HepG2 (cell line): ENCODE data around the gene ZNRF3. TPM values are rescaled to one million over a fixed set of nuclear protein-coding genes. Genes with fewer than 3 reads are reported as not detected.

ENCODE experiments used
- ATAC-seq: fragments of 200-7000 bp; cut with Tn5 transposase; 3 replicates; pipeline ENCODE4 v1.9.1; 2020; ENCODE audit warnings: mild to moderate bottlenecking, moderate library complexity
- BruUV-seq: library from RNA; stranded (reverse); fragments of 400-500 nt; replicated peaks from 2 replicates; lab custom pipeline; 2021; lab: Mats Ljungman, UMichigan
- CTCF ChIA-PET: fragments of 300-600 bp; formaldehyde crosslinking; extraction: SDS; loops from one replicate; lab custom pipeline; 2021; ENCODE audit warnings: low total read pairs, inconsistent platforms, low intra/inter-chr PET ratio; lab: Yijun Ruan, JAX
- POLR2A ChIA-PET: fragments of 350-600 bp; sonication (Branson Sonifier 250); formaldehyde crosslinking; loops from one replicate; lab custom pipeline; 2020; ENCODE audit warnings: antibody characterized with exemption, inconsistent platforms; lab: Yijun Ruan, JAX
- DNase-seq: peaks from one replicate; pipeline ENCODE4 v3.0.0-alpha.2; 2015; ENCODE audit warnings: low spot score
- FAIRE-seq: peaks from 3 replicates; lab custom pipeline; 2011; peaks lifted over from hg19 to GRCh38; lab: Jason Lieb, UNC
- H2AFZ ChIP-seq: one replicate; pipeline ENCODE4 v1.6.1; 2011; ENCODE audit warnings: low read length, inconsistent platforms
- H3K27ac ChIP-seq: fragments of 300-600 bp; 3 replicates; pipeline ENCODE4 v1.8.0; 2011; ENCODE audit warnings: mixed run types, mild to moderate bottlenecking, mixed read lengths, low read length, inconsistent platforms; ENCODE audit not compliant: insufficient read depth; ENCODE audit errors: extremely low read length
- H3K27me3 ChIP-seq, 2 experiments: fragments of 200-600 bp in 1 of 2; 2 replicates in 1 of 2; 3 replicates in 1 of 2; pipeline versions ENCODE4 v1.6.0 to v1.8.0; 2011; ENCODE audit warnings: low read length in 2 of 2, mild to moderate bottlenecking in 2 of 2, moderate library complexity in 2 of 2, inconsistent platforms in 1 of 2; ENCODE audit not compliant: insufficient read depth in 2 of 2, control insufficient read depth in 1 of 2
- H3K36me3 ChIP-seq, 2 experiments: fragments of 200-600 bp in 1 of 2; replicated peaks in 1 of 2; 2 replicates in 1 of 2; 3 replicates in 1 of 2; pipeline versions ENCODE4 v1.5.1 to v1.8.0; 2011; ENCODE audit warnings: low read length in 2 of 2, inconsistent platforms in 1 of 2; ENCODE audit not compliant: insufficient read depth in 2 of 2, control insufficient read depth in 1 of 2
- H3K4me1 ChIP-seq: 2 replicates; pipeline ENCODE4 v1.5.1; 2012; ENCODE audit warnings: low read length, inconsistent platforms; ENCODE audit not compliant: insufficient read depth
- H3K4me2 ChIP-seq: 2 replicates; pipeline ENCODE4 v1.6.0; 2011; ENCODE audit warnings: low read depth, low read length, inconsistent platforms
- H3K4me3 ChIP-seq, 3 experiments: fragments of 200-600 bp in 1 of 3; sonication (generic), shearing (Covaris generic) in 1 of 3; replicated peaks in 1 of 3; 2 replicates each; pipeline ENCODE4 v1.5.1; 2011 to 2016; ENCODE audit warnings: low read length in 3 of 3, inconsistent platforms in 2 of 3, low read depth in 2 of 3, mild to moderate bottlenecking in 2 of 3, control low read depth in 1 of 3, mixed read lengths in 1 of 3; ENCODE audit not compliant: insufficient read depth in 1 of 3
- H3K79me2 ChIP-seq: one replicate; pipeline ENCODE4 v1.6.1; 2011; ENCODE audit warnings: low read length, inconsistent platforms; ENCODE audit not compliant: insufficient read depth
- H3K9ac ChIP-seq: 2 replicates; pipeline ENCODE4 v1.6.0; 2011; ENCODE audit warnings: mild to moderate bottlenecking, low read depth, low read length, inconsistent platforms; ENCODE audit not compliant: insufficient read depth
- H3K9me3 ChIP-seq: 2 replicates; pipeline ENCODE4 v1.5.1; 2012; ENCODE audit warnings: mild to moderate bottlenecking, low read length
- H4K20me1 ChIP-seq: 2 replicates; pipeline ENCODE4 v1.6.0; 2011; ENCODE audit warnings: inconsistent platforms, mild to moderate bottlenecking, low read length, moderate library complexity; ENCODE audit not compliant: insufficient read depth
- ARID3A ChIP-seq: IDR thresholded peaks from 2 replicates; pipeline ENCODE4 v1.6.1; 2012; ENCODE audit warnings: low read depth, low read length, improper control_type of control experiment
- ARID4A ChIP-seq: sonication (generic); formaldehyde crosslinking; IDR thresholded peaks from 2 replicates; pipeline ENCODE4 v1.5.0; 2020; ENCODE audit warnings: mild to moderate bottlenecking, missing genetic modification reagents, borderline replicate concordance
- CENPT ChIP-seq: sonication (generic); formaldehyde crosslinking; IDR thresholded peaks from 2 replicates; pipeline ENCODE4 v1.8.0; 2022; ENCODE audit warnings: low read depth, mild to moderate bottlenecking, moderate library complexity, missing genetic modification reagents
- FOSL2 ChIP-seq: sonication (generic); formaldehyde crosslinking; IDR thresholded peaks from 2 replicates; pipeline ENCODE4 v1.4.0; 2020; ENCODE audit warnings: missing genetic modification reagents
- FOXA3 ChIP-seq: IDR thresholded peaks from 2 replicates; pipeline ENCODE4 v1.6.1; 2016; ENCODE audit warnings: missing genetic modification reagents, missing compliant biosample characterization
- MZF1 ChIP-seq: sonication (generic); formaldehyde crosslinking; IDR thresholded peaks from 2 replicates; pipeline ENCODE4 v1.8.1; 2023; ENCODE audit warnings: mild to moderate bottlenecking, missing genetic modification reagents, borderline replicate concordance
- NR2C2 ChIP-seq: sonication (generic); formaldehyde crosslinking; IDR thresholded peaks from 2 replicates; pipeline ENCODE4 v1.4.0; 2020; ENCODE audit warnings: missing genetic modification reagents, mild to moderate bottlenecking, moderate library complexity, borderline replicate concordance
- SIX1 ChIP-seq: sonication (generic); formaldehyde crosslinking; IDR thresholded peaks from 2 replicates; pipeline ENCODE4 v1.4.0; 2020; ENCODE audit warnings: missing genetic modification reagents, borderline replicate concordance
- SP140L ChIP-seq: sonication (generic); formaldehyde crosslinking; IDR thresholded peaks from 2 replicates; pipeline ENCODE4 v1.4.0; 2020; ENCODE audit warnings: missing genetic modification reagents, borderline replicate concordance
- ZFP36L2 ChIP-seq: sonication (generic); formaldehyde crosslinking; IDR thresholded peaks from 2 replicates; pipeline ENCODE4 v1.4.0; 2020; ENCODE audit warnings: missing genetic modification reagents
- ZNF331 ChIP-seq: sonication (generic); formaldehyde crosslinking; IDR thresholded peaks from 2 replicates; pipeline ENCODE4 v1.4.0; 2020; ENCODE audit warnings: missing genetic modification reagents
- ZNF383 ChIP-seq: sonication (generic); formaldehyde crosslinking; IDR thresholded peaks from 2 replicates; pipeline ENCODE4 v1.4.0; 2020; ENCODE audit warnings: missing genetic modification reagents, mild to moderate bottlenecking, borderline replicate concordance
- WGBS: methylation state at CpG from one replicate; pipeline ENCODE4 v1.1.6; 2017; ENCODE audit warnings: low lambda C conversion rate; 5-methylcytosine and 5-hydroxymethylcytosine counted together
- in situ Hi-C: cut with HindIII; loops from 2 replicates; pipeline ENCODE4 v1.10.0; 2017; ENCODE audit warnings: low pct_unique_long_range_greater_than_20kb; ENCODE audit not compliant: extremely low pct_ligation_motif_present
- intact Hi-C: fragments of 100-400 bp; cut with micrococcal nuclease; formaldehyde crosslinking; loops from one replicate; pipeline ENCODE4 v1.10.0; 2022; ENCODE audit not compliant: unreplicated experiment
- polyA plus RNA-seq, 8 experiments: library from polyadenylated mRNA; depleted of rRNA in 3 of 8; stranded (reverse) in 7 of 8; unstranded in 1 of 8; fragments of >200 nt; fragmentation: Illumina TruSeq in 4 of 8; extraction: Trizol in 4 of 8; gene quantifications; 2 replicates each; pipeline versions ENCODE4 v1.2.1 to v1.2.3, GENCODE V29; 2011 to 2016; ENCODE audit warnings: low read depth in 4 of 8, missing spikeins in 1 of 8, mixed read lengths in 1 of 8; ENCODE audit not compliant: insufficient read depth in 1 of 8
- total RNA-seq, 5 experiments: library from RNA; depleted of rRNA; stranded (reverse); fragments of >200 nt; fragmentation: Illumina TruSeq; extraction: Trizol; gene quantifications; 2 replicates each; pipeline ENCODE4 v1.2.3, GENCODE V29; 2016; ENCODE audit warnings: low read depth in 1 of 5
- TF ChIP-seq, protein P1 (sequence below): conservative IDR thresholded peaks from 2 replicates; pipeline ENCODE4 v1.6.1; 2018; ENCODE audit warnings: missing genetic modification reagents

The ZNRF3 gene
- total and polyA plus RNA-seq, 2 of the 13 experiments (the other 11 are each of a cell fraction or from before 2014, with no cell fraction given): 20.3 to 36.7 TPM

DNA sequence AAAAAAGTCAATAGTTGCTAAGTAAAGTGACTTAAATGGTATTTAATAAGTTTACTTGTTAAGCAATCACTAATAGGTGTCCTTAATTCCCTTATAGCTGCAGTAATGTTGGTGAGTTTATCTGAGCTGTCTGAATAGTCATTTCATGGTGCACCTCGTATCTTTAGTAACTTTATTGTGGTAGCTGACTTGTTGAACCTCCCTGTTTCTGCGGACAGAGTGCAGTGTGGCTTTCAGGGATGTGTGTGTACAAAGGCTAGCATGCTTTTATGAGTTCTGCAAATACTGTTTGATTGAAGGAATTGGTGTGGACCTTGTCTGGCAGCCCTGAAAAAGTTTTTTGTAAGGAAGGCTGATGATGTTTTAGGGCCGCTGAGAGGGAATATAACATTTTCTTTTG, 2.6 kb downstream of the ZNRF3 start:
- BruUV-seq: no TSS peak
- ChIA-PET CTCF (no interaction called here), POLR2A (interaction anchor here (0.7 to 2.0 kb wide), 14 partner anchors 12 to 155 kb away, joined by 3 to 14 read pairs (median 4); partner anchors contain the start of gene XBP1)
- Histone ChIP-seq H4K20me1 (peaks cover 42% of the 10 kb centered on the region), H3K4me1 (peaks cover 65% of the 10 kb centered on the region), H2AFZ (no peak overlapping the region), H3K4me3 (peak overlapping the region; percentile 97; a peak in 5 of 6 replicates), H3K9me3 (no peaks in the 10 kb centered on the region), H3K4me2 (peak overlapping the region; percentile 85), H3K27me3 (no peaks in the 10 kb centered on the region; a peak in 1 of 5 replicates), H3K36me3 (peaks cover 1 to 15% of the 10 kb centered on the region in 2 experiments; a peak in 3 of 5 replicates), H3K9ac (peak overlapping the region; percentile 76), H3K27ac (peak overlapping the region; percentile 30), H3K79me2 (peaks cover 69% of the 10 kb centered on the region)
- intact Hi-C loops: loop anchor here (5.0 kb wide), 2 partner anchors 36 to 146 kb away; no protein-coding TSS in a partner anchor
- FAIRE-seq (peak; percentile 94), ATAC-seq (peak; percentile 52), DNase-seq (peak; percentile 79)
- in situ Hi-C loops: no loop called here
- WGBS: 2% methylated on average over 2 of the region's 3 CpGs
- TF ChIP-seq ARID3A (peak; percentile 57; the same call in 1 of the 2 replicates), SP140L (CRISPR knock-in tag) (no peak), FOXA3 (CRISPR knock-in tag) (peak; percentile 72), ZNF331 (CRISPR knock-in tag) (0 out of 2 replicates have a peak, but pooled peaks have one; percentile 14), ARID4A (CRISPR knock-in tag) (peak; percentile 35; the same call in 1 of the 2 replicates), ZNF383 (CRISPR knock-in tag) (no peak), ZFP36L2 (CRISPR knock-in tag) (no peak), FOSL2 (CRISPR knock-in tag) (no peak), SIX1 (CRISPR knock-in tag) (no peak), CENPT (CRISPR knock-in tag) (no peak), MZF1 (CRISPR knock-in tag) (no peak), NR2C2 (CRISPR knock-in tag) (no peak)
- TF ChIP-seq, protein P1, sequence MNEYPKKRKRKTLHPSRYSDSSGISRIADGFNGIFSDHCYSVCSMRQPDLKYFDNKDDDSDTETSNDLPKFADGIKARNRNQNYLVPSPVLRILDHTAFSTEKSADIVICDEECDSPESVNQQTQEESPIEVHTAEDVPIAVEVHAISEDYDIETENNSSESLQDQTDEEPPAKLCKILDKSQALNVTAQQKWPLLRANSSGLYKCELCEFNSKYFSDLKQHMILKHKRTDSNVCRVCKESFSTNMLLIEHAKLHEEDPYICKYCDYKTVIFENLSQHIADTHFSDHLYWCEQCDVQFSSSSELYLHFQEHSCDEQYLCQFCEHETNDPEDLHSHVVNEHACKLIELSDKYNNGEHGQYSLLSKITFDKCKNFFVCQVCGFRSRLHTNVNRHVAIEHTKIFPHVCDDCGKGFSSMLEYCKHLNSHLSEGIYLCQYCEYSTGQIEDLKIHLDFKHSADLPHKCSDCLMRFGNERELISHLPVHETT (CRISPR knock-in tag): no peak
